ENCODE results near the gene ZBTB4.

Gene ZBTB4

GRCh38 chr17:7415784-7416183, 63.6 kb downstream of the ZBTB4 start:
- no peak for TF ChIP-seq CTCF (IDR thresholded peaks at IDR 0.05; ENCODE audit: low read depth, low read length)
- H3K4me1 ChIP-seq = no peaks in the 10 kb centered on the region
- no peaks in the 10 kb centered on the region for H3K36me3 ChIP-seq
- H3K4me3 ChIP-seq (ENCODE audit: low read depth, low read length) = no peak overlapping the region
- H3K27me3 ChIP-seq = no peaks in the 10 kb centered on the region
- no peaks in the 10 kb centered on the region for H3K9me3 ChIP-seq
- no peak for DNase-seq

GRCh38 chr17:7414837-7415236, 64.6 kb downstream of the ZBTB4 start:
- no peaks in the 10 kb centered on the region for H3K27me3 ChIP-seq
- DNase-seq = no peak
- TF ChIP-seq CTCF (IDR thresholded peaks at IDR 0.05; ENCODE audit: low read depth, low read length) = no peak

GRCh38 chr17:7413346-7413985, 66.0 kb downstream of the ZBTB4 start:
- H3K4me1 ChIP-seq = no peaks in the 10 kb centered on the region
- no peaks in the 10 kb centered on the region for H3K9me3 ChIP-seq
- H3K36me3 ChIP-seq = no peaks in the 10 kb centered on the region
- no peak for DNase-seq
- H3K27me3 ChIP-seq = no peaks in the 10 kb centered on the region
- H3K4me3 ChIP-seq (ENCODE audit: low read depth, low read length) = no peak overlapping the region
- no peak for TF ChIP-seq CTCF (IDR thresholded peaks at IDR 0.05; ENCODE audit: low read depth, low read length)

More at GRCh38 chr17:7414837-7415236, 64.6 kb downstream of the ZBTB4 start:
- no peaks in the 10 kb centered on the region for H3K4me1 ChIP-seq
- H3K36me3 ChIP-seq = no peaks in the 10 kb centered on the region
- H3K9me3 ChIP-seq = no peaks in the 10 kb centered on the region
- H3K4me3 ChIP-seq (ENCODE audit: low read depth, low read length) = no peak overlapping the region

GRCh38 chr17:7411427-7411750, 68.0 kb downstream of the ZBTB4 start:
- Histone ChIP-seq H3K36me3 (no peaks in the 10 kb centered on the region), H3K9me3 (no peaks in the 10 kb centered on the region), H3K4me3 (ENCODE audit: low read depth, low read length) (no peak overlapping the region), H3K27me3 (no peaks in the 10 kb centered on the region), H3K4me1 (no peaks in the 10 kb centered on the region)
- TF ChIP-seq CTCF (IDR thresholded peaks at IDR 0.05; ENCODE audit: low read depth, low read length) = no peak
- DNase-seq = no peak

- Histone ChIP-seq H3K27me3 (no peaks in the 10 kb centered on the region), H3K4me1 (no peaks in the 10 kb centered on the region), H3K9me3 (no peaks in the 10 kb centered on the region), H3K4me3 (ENCODE audit: low read depth, low read length) (no peak overlapping the region), H3K36me3 (no peaks in the 10 kb centered on the region)
- DNase-seq = no peak
- TF ChIP-seq CTCF (IDR thresholded peaks at IDR 0.05; ENCODE audit: low read depth, low read length) = no peak
Observed at GRCh38 chr17:7410634-7411426, 68.6 kb downstream of the ZBTB4 start.

GRCh38 chr17:7409716-7410115, 69.7 kb downstream of the ZBTB4 start:
- no peak overlapping the region for H3K4me3 ChIP-seq (ENCODE audit: low read depth, low read length)
- H3K36me3 ChIP-seq = no peaks in the 10 kb centered on the region
- no peaks in the 10 kb centered on the region for H3K9me3 ChIP-seq
- no peak for TF ChIP-seq CTCF (IDR thresholded peaks at IDR 0.05; ENCODE audit: low read depth, low read length)
- no peaks in the 10 kb centered on the region for H3K27me3 ChIP-seq
- no peaks in the 10 kb centered on the region for H3K4me1 ChIP-seq
- DNase-seq = no peak

Measured in BE2C (cell line).